ENCODE results near the gene SLC6A3.
"Not testable (repeated sequence)": the region's sequence is repeated elsewhere in the genome, so short reads cannot be mapped to it uniquely, and the experiment has no call there.

Gene SLC6A3

DNA sequence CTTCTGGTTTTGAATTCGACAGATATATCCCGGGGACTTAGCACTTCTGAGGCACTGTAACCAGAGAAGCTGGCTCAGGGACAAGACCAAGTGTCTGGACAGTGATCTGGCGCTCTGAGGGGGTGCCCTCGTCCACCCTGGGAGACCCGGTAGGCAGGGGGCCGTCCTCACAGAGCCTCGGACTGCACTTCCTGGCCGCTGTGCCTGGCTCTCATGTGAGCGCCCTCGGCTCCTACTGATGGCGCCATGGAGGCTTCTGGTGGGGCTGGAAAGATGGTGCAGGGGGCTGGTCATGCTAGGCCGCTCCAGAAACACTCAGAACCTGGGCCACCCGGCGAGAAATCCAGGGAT, 18.8 kb upstream of the SLC6A3 start:
- TF ChIP-seq, protein P1, sequence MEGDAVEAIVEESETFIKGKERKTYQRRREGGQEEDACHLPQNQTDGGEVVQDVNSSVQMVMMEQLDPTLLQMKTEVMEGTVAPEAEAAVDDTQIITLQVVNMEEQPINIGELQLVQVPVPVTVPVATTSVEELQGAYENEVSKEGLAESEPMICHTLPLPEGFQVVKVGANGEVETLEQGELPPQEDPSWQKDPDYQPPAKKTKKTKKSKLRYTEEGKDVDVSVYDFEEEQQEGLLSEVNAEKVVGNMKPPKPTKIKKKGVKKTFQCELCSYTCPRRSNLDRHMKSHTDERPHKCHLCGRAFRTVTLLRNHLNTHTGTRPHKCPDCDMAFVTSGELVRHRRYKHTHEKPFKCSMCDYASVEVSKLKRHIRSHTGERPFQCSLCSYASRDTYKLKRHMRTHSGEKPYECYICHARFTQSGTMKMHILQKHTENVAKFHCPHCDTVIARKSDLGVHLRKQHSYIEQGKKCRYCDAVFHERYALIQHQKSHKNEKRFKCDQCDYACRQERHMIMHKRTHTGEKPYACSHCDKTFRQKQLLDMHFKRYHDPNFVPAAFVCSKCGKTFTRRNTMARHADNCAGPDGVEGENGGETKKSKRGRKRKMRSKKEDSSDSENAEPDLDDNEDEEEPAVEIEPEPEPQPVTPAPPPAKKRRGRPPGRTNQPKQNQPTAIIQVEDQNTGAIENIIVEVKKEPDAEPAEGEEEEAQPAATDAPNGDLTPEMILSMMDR (IDR thresholded peaks at IDR 0.05; ENCODE audit: control insufficient read depth, extremely low read depth, insufficient read depth) = no peak
- DNase-seq (ENCODE audit: low read depth) = no peak
- H3K4me3 ChIP-seq (ENCODE audit: low read depth, low read length) = no peak overlapping the region

GRCh38 chr5:1463326-1464095, 18.3 kb upstream of the SLC6A3 start:
- TF ChIP-seq, protein P1 (IDR thresholded peaks at IDR 0.05; ENCODE audit: control insufficient read depth, extremely low read depth, insufficient read depth) = no peak

GRCh38 chr5:1462358-1462757, 17.1 kb upstream of the SLC6A3 start:
- DNase-seq (ENCODE audit: low read depth) = no peak
- TF ChIP-seq, protein P1 (IDR thresholded peaks at IDR 0.05; ENCODE audit: control insufficient read depth, extremely low read depth, insufficient read depth) = no peak
- no peak overlapping the region for H3K4me3 ChIP-seq (ENCODE audit: low read depth, low read length)

More at GRCh38 chr5:1463326-1464095, 18.3 kb upstream of the SLC6A3 start:
- DNase-seq (ENCODE audit: low read depth) = no peak
- H3K4me3 ChIP-seq (ENCODE audit: low read depth, low read length) = no peak overlapping the region

DNA sequence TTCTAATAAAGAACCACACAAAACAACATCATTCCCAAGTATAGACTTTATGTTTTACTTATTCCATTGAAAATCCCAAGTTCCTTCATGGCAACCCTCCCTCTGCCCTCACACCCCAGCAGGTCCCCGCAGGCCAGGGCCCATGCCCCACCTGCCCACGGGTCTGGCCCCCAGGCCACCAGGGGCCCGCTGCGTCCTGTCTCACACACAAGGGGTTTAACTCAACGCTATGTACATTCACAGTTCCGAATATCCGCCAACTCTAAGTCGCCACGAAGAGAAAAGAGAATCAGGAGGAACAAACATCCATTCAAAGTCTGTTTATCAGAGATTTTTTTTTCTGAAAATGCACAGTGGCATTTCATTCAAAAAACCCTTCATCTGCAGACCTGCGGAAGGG, 16.2 kb upstream of the SLC6A3 start:
- DNase-seq (ENCODE audit: low read depth) = no peak
- TF ChIP-seq, protein P1 (IDR thresholded peaks at IDR 0.05; ENCODE audit: control insufficient read depth, extremely low read depth, insufficient read depth) = no peak
- H3K4me3 ChIP-seq (ENCODE audit: low read depth, low read length) = no peak overlapping the region

DNA sequence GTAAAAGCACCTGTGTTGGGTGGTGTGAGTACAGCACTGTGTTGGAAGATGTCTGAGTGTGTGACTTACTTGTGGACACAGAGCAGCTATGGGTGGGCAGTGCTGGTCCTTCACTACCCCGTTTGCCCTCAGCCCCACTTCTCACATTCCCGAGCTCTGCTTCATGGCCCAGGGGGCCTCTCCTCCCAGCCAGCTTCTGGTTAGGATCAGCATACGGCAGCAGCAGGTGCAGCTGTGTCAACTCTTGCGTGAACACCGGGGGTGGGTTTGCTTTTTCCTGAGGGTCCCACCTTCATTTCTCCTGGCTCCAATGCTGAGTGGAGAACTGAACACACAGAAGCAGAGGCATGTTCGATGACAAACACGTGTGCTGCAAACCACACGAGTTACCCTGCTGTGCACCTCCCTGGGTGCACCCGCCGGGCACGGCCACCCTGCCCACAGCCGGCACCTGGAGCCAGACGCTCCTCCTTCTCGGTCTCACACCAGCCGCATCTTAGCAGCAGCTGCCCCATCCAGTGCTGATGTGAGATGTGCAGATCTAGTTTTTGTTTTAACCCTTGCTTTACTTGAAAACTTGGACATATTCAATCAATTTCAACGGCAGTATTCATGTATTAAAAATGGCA, 14.9 kb upstream of the SLC6A3 start:
- no peak for DNase-seq (ENCODE audit: low read depth)
- TF ChIP-seq, protein P1 (IDR thresholded peaks at IDR 0.05; ENCODE audit: control insufficient read depth, extremely low read depth, insufficient read depth) = no peak
- H3K4me3 ChIP-seq (ENCODE audit: low read depth, low read length) = no peak overlapping the region

- DNase-seq (ENCODE audit: low read depth); H3K4me3 ChIP-seq (ENCODE audit: low read depth, low read length): not testable (repeated sequence)
Measured at GRCh38 chr5:1459435-1459834, 14.2 kb upstream of the SLC6A3 start.

GRCh38 chr5:1456110-1456881, 11.1 kb upstream of the SLC6A3 start:
- H3K4me3 ChIP-seq (ENCODE audit: low read depth, low read length) = not testable (repeated sequence)

More at GRCh38 chr5:1456110-1456881, 11.1 kb upstream of the SLC6A3 start:
- not testable (repeated sequence) for DNase-seq (ENCODE audit: low read depth)
